SHP77 (cell line): ENCODE measurements around the gene ADAMTS19.
"Not testable (repeated sequence)": the region's sequence is repeated elsewhere in the genome, so short reads cannot be mapped to it uniquely, and the experiment has no call there.

Experiments
- DNase-seq, 2 experiments: peaks; one replicate each; lab custom pipeline; 2025; lab: John Stamatoyannopoulos, UW

The ADAMTS19 gene

DNA sequence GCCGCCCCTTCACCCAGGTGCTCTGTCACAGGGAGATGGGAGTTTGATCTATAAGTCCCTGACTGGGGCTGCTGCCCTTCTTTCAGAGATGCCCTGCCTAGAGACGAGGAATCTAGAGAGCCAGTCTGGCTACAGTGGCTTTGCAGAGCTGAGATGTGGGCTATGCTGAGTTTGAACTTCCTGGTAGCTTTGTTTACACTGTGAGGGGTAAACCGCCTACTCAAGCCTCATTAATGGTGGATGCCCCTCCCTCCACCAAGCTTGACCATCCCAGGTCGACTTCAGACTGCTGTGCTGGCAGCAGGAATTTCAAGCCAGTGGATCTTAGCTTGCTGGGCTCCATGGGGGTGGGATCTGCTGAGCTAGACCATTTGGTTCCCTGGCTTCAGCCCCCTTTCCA, 124.4 kb downstream of the ADAMTS19 start:
- not testable (repeated sequence) for DNase-seq

DNA sequence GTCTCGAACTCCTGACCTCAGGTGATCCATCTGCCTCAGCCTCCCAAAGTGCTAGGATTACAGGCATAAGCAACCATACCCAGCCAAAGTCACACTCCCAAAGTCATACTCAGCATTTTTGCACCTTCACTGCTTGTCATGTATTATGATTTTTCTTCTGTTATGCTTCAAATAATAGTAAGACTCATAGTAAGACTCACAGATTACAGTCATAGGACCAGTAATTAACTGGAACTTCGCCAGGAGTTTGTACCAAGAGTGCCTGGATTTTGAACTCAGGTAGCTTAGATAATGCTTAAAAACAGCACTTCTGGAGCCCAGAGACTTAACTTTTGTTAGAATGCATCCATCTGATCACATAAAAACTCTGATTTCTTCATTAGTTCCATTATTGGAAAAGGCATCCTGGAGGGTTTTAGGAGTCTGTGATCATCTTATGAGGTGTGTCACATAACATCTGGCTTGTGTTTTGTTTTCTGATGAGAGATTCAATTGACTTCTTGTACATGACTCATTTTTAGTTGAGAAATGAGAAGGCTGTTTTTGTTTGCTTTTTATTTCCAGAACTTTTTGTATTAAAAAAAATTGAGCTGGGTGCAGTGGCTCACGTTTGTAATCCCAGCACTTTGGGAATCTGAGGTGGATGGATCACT, 131.5 kb downstream of the ADAMTS19 start:
- DNase-seq, result no peak

DNA sequence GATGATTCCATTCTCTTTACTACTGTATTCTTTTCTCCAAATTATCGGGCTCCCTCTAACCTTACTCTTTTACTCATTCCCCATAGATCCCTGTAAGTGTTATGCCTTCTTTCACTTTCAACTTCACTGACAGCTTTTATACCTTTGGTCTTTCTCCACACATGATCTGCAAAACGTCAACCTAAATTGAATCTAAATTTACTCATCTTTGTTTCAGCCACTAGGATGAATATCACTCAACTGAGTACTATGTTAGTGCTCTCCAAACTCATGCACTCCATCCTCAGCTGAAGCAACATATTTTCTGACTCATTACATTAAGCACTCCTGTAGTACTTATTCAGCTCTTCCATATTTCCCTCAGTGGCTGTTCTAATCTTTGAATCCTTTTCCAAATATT, 133.4 kb downstream of the ADAMTS19 start:
- DNase-seq, result no peak

DNA sequence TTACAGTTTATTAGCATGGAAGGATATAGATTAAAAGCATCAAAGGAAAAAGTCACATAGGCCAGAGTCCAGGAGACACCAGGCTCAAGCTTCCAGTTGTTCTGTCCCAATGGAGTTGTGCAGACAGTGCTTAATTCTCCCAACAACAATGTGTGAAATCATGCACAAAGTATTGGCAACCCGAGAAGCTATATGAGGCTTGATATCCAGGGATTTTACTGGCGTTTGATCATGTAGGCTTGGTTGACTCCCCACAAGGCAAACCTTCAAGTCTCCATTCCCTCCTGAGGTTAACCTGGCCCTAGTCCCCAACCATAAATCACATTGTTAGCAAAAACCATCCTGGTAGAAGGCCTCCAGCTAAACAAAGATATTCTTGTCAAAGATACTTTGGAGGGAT, 141.5 kb downstream of the ADAMTS19 start:
- no peak for DNase-seq

DNA sequence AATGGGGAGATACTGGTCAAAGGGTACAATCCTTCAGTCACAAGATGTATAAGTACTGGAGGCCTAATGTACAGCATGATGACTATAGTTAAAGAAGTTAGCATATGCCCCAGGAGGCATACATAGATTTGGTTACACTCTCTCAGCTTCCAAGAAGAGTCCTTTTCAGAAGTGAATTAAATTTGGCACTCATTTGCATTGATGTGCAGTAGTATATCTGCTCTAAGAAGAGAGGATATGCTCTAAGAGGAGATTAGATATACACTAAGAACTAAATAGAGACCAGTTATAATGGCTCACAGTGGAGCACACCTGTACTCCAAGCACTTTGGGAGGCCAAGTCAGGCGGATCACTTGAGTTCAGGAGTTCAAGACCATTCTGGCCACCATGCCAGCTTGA, 148.3 kb downstream of the ADAMTS19 start:
- DNase-seq, result no peak

DNA sequence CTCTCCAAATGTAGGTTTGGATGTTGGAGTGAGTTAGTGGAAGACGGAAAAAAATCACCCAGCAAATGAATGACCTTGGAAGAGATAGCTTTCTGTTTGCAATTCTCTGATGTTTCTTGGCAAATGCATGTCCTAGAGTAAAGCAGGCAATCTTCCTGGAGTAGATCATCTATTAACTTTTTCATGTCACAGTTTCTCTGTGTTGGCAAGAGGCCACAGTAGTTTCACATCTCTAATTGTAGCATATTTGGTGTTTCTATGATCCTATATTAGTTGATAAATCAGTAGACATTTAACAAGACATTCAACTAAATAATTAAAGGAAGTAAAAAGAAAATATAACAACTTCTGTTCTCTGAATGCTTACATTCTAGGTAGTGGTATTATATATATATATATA, 149.6 kb downstream of the ADAMTS19 start:
- DNase-seq, result no peak

DNA sequence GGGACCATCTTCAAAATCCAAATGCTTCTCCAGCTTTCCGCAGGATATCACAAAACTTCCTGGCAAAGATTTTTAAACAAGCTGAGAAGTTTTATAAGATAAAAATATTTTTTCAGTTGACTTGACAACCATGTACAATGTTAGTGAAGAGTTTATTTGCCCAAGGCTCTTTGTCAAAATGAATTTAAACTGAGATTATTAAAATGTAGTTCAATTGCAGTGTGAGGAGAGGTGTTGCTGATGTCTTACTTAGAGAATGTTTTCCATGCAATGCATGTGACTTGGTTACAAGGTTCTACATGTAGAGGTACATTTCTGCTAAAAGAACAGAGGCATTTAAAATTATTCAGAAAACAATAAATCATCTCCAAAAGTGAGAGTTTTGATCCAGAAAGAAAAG, 156.4 kb downstream of the ADAMTS19 start:
- no peak for DNase-seq

DNA sequence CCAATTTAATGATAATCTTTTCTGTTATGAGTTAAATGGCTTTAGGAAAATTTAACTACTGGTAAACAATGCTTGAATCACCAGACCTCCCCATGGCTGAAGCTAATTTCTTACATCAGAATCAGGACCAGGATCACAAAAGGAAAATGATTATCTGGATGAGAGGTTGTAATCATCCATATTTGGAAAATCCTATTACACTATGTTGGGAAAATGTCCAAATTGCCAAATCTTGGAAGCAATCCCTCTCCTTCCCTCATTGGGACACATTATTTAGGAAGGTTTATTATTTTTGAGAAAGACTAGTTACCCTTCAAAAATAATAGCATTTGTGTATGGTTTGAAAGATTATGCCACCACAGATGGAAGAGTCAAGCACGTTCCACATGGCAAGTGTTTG, 157.1 kb downstream of the ADAMTS19 start:
- no peak for DNase-seq

DNA sequence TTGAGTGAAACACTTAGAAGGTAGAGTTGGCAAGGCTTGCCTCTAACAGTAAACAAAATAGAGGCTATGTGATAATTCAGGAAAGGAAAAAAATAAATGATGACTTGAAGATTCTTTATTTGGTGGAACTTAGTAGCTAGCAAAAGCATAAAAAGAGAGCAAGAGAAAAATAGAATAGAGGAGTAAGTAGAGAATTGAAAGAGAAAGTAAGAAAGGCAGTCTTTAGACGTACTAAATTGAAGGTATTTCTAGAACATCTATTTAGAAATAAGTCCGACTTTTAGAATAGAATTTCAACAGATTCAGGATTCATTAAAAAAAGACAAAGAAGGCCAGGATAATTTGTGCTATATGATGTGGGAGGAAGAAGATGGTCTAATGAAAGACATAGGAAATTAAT, 159.7 kb downstream of the ADAMTS19 start:
- DNase-seq, result no peak

DNA sequence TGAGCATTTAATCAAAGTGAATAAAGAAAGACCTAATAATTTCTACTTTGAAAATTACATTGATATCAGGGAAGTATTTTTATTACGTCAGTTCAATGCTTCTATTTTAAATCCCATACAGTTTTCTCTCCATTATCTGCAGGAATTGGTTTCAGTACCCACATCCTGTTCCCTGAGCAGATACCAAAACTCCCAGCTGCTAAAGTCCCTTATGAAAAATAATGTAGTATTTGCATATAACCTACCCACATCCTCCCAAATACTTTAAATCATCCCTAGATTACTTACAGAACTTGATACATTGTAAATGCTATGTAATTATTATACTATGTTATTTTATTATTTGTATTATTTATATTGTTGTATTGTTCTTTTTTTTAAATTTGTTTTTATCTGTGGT, 162.4 kb downstream of the ADAMTS19 start:
- DNase-seq, result no peak

DNA sequence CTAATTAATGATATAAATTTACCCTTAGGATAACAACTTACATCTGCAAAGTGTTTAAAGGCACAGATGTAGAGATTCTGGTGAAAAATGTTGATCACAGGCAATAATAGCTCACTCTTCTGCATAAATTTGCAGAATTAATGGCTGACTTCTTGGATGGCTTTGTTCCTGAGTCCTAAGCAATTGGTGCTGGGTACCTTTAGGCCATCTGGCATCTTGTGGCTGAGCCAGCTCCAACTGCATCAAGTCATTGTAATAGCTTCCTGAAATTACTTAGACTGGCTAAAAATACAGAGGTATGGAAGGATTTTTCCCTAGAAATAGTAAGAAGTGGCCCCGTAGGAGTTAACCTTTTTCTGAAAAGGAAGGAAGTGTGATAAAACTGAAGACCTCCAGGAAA, 169.5 kb downstream of the ADAMTS19 start:
- DNase-seq, result no peak

DNA sequence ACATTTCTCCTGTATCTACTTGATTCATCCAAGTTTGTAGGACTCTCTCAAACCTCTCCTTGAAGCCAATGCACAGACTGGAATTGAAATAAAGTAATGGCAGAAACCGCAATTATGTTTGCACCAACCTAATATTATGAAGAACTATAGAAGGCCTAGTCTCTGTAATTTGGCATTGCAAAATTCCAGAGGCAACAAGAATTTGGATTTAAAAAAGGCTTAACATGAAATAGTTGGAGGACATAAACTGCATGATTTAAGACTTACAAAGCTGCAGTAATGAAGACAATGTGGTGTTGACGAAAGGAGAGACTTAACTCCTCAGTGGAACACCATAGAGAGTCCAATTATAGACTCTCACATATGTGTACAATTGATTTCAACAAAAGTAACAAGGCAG, 170.0 kb downstream of the ADAMTS19 start:
- no peak for DNase-seq

DNA sequence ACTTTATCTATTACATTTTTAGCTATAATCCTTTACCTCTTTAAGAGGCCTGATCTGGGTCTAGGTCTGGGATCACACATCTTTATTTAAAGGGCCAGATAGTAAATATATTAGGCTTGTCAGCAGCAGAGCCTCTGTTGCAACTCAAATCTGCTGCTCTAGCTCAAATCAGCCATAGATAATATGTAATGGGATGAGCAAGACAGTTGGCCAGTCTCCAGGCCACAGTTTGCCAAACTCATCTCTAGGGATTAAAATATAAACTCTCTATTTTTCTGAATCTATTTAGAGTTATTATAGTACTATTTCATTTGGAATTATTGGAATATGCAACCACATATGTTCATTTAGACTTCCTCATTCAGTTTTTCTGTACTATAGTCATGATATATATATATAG, 171.9 kb downstream of the ADAMTS19 start:
- DNase-seq, result no peak

DNA sequence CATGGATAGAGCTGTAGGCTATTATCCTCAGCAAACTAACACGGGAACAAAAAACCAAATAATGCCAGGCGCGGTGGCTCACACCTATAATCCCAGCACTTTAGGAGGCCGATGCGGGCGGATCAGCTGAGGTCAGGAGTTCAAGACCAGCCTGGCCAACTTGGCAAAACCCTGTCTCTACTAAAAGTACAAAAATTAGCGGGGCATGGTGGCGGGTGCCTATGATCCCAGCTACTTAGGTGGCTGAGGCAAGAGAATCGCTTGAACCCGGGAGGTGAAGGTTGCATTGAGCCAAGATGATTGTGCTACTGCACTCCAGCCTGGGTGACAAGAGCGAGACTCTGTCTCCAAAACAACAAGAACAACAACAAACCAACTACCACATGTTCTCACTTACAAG, 177.4 kb downstream of the ADAMTS19 start:
- not testable (repeated sequence) for DNase-seq

DNA sequence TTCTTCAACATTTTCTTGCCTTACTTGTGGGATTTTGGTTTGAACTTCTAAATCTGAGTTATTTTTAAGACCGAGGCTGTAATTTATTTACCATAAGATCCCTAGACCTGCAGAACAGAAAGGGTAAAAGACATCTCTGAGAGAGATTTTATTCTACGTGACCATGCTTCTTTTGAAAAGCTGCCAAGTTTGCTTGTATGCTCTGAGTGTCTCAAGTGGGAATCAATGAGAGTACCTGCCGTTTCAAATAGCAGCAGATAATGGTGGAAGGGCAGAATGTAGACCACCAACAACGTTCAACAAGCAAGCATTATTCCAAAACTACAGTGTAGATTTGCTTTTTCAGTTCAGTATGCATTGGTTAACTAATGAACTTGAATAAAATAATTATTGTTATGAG, 179.2 kb downstream of the ADAMTS19 start:
- DNase-seq, result no peak

DNA sequence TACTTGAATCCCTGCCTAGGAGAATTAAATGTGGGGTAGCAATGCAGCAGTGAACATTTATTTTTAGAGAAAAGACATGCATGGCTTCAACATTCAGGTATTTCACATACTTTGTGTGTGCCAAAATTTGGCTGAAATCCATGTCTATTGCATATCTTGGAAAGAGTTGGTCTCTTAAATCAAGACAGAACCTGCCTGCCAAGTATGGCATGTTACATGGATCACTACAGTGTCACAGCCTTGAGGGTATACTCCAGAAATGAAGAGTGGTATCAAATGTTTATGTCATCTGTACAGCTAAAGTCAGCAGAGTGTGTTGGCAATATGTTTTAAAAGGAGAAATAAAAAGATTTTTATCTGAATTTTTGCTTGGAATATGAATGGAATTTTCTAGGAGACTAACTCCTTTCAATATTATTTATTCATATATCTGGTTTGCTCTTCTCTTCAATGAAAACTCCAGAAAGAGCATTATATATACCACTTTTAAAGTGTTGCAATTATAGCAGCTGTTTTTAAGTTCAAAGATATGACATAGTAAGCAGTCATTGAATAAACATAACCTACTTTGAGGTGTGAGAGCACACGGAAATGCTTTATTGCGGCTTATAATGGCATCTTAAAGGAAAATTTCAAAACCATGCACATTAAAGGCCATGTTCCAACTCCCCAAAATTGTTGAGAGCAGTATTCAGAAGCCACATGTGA, 192.4 kb downstream of the ADAMTS19 start:
- no peak for DNase-seq

DNA sequence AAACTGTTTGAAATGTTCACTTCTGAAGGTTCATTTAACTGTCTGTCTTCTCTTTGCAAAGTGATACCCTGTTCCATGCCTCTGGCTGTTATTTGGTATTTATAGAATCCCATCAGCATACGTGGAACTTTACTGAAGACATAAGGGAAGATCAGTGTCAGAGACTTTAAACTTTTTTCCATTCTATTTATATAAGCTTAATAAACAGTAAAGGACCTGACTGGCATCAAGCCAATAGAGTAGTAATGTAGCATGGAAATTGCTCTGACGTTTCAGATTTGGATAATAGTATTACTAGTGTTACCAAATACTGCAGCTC, 192.9 kb downstream of the ADAMTS19 start:
- no peak for DNase-seq

DNA sequence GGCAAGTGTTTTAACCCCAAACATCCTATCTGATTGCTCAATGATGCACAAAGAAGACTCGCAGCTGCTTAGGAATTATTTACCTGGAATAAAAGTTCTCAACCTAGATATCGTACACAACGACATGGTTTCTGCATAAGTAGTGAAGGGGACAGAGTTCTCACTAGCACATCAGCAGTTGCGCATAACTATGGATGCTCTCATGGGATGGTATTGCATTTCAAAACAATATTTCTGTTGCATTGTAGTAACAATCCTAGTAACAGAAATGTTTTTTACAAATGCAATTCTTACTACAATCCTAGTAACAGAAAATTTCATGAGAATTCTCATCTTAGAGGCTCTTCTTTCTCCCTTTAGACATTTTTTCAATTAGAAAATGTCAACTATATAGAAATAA, 193.3 kb downstream of the ADAMTS19 start:
- no peak for DNase-seq

DNA sequence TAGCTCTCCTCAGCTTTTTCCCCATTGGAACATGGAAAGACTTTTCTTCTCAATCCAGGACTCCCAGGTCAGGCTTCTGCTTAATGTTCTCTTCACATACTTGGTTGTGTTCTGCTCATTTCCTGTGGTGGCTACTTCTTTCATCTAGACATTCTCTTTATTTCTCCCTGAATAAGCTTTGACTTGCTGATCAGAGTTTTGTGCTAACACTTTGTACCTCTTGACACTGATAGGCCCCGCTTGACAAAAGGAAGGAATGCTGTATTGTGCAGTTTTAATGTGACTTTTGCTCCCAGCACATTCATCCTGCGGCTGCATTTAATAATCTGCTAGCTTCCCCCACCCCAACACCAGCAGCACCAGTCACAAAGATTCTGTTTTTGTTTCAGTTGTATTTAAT, 196.9 kb downstream of the ADAMTS19 start:
- no peak for DNase-seq

DNA sequence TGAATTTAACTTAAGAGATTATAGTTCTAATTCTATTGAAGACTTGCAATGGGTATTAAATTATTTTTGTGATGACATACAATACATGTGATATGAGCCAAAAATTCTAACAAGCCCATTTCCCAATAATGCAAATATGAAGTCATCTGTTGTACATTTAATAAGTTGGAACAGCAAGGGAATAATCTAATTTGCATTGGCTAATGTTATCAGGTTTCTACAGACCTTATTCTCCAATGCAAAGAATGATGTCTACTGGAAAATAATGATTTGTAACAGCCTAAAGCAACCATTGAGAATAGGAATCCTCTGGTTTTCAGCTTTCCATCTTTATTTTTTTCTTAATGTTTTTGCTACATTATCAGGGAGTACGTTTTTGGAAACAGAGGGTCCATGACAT, 198.7 kb downstream of the ADAMTS19 start:
- no peak for DNase-seq

DNA sequence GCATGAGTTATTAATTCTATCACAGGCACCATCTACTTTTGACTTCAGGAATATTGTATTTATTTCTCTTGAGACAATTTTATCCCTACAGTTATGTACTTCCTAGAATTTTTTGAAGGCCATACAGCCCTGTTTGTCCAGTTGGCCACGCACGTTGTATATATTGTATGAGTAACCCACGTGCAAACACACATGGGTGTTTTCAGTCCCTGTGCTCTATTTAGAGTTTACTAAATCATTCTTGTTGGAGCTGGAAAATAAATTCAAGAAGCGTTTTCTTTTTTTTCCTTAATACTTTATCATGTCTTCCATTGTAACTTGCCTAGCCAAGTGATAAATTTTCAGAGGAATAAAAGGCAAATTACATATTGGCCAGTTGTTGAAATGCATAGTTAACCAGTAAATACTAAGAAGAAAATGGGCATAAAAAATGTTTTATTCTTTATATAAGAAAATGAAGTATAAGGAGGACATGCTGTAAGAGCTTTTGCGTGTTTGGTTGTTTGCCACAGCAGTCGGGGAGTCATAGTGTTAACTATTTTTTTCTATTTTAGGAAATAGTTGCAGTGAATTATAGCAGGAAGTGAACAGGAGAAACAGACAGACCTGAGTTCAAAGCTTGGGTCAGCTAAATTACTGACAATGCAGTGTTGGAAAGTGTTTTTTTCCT, 201.4 kb downstream of the ADAMTS19 start:
- DNase-seq, result no peak

DNA sequence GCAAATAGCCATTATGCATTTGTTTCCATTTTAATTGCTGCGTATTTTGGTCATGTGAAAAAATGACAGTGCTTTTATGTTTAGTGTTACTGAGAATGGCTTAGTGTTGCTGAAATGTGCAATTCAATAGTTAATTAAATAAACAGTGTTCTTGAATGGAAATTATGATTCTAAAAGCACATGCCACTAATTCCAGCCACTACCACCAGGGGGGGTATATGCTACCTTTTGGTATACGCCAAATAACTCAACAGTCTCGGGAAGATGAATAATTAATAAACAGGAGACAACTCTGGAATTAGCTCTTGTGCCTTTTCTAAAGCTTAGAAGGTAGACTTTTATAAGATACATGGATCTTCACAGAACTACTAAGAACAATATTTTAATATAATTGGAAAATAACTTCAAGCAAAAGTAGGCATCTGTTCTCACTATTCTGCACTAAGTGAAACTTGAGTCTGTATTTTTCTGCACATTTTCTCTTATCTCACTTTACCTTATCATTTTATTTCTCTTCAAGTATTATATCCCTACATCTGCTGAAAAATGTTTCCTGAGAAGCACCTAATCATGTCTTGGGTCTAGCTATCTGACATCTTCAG, 204.3 kb downstream of the ADAMTS19 start:
- DNase-seq, result peak in 1 of 2 experiments; percentile 26

DNA sequence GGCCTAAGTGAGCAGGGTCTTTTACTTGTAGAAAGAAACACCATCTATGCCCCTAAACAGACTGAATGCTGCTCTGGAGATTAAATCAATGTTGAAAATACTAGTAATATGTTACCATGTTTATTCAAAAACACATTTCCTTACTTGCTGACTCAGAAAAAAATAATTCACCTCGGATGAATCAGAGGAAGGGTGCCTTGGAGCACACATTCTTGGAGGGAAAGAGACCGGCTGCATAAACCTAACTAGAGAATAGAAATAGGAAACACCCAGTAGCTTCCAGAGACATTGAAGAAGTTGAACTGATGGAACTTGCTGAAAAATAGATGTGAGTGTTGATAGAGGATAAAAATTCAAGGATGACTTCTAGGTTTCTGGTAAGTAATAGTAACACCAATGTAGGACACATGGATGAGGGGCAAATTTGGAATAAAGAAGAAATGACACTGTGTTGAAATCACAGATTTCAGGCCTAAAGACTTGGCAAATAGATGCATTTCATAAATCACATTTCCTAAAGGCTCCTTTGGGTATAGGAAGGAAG, 210.9 kb downstream of the ADAMTS19 start:
- no peak for DNase-seq
